ENCODE measurements around the gene HELZ2.

HELZ2 gene

DNA sequence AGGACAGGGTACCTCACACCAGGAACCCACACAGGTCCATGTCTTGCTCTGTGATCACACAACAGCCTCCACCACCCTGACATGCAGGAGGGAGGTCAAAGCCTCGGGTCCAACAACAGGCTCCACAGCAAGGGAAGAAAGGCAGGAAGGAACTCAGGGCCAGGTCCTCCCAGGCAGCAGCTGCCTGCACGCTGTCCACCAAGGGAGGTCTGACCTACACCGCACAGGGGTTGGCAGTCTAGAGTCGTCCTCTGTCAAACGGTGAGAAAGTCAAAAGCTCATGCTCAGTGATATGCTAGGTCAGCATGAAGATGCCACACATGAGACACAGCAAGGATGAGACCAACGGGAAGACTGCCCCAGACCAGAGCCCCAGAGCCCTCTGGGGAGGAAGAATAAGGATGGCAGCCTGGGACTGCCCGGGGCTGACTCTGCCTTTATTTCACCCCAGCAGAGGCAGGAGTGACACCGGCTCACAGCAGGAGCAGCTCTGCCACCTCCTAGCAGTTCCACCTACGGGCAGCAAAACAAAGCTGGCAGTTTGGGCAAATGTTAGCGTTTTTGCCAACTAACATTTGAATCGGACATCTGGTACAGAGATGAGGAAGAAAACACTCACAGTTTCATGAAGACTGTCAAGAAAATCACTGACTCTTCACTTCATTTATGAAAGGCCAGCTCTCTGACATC, 44.4 kb upstream of the HELZ2 start:
- TF ChIP-seq EZH2phosphoT487 (IDR thresholded peaks at IDR 0.05; ENCODE audit: borderline replicate concordance): no peak
- TF ChIP-seq, protein P1, sequence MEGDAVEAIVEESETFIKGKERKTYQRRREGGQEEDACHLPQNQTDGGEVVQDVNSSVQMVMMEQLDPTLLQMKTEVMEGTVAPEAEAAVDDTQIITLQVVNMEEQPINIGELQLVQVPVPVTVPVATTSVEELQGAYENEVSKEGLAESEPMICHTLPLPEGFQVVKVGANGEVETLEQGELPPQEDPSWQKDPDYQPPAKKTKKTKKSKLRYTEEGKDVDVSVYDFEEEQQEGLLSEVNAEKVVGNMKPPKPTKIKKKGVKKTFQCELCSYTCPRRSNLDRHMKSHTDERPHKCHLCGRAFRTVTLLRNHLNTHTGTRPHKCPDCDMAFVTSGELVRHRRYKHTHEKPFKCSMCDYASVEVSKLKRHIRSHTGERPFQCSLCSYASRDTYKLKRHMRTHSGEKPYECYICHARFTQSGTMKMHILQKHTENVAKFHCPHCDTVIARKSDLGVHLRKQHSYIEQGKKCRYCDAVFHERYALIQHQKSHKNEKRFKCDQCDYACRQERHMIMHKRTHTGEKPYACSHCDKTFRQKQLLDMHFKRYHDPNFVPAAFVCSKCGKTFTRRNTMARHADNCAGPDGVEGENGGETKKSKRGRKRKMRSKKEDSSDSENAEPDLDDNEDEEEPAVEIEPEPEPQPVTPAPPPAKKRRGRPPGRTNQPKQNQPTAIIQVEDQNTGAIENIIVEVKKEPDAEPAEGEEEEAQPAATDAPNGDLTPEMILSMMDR (conservative IDR thresholded peaks at IDR 0.05; ENCODE audit: low read length): no peak
- no peaks in the 10 kb centered on the region for H3K27me3 ChIP-seq (ENCODE audit: insufficient read depth, low read length, poor library complexity, severe bottlenecking)
- H3K9me3 ChIP-seq (ENCODE audit: insufficient read depth, low read depth, low read length): no peaks in the 10 kb centered on the region; the same call in 1 of the 2 replicates
- H3K9ac ChIP-seq (ENCODE audit: low read depth, low read length, poor library complexity, severe bottlenecking): no peak overlapping the region
- no peak overlapping the region for H3K4me2 ChIP-seq (ENCODE audit: low read depth, low read length, poor library complexity, severe bottlenecking)
- peaks cover 21% of the 10 kb centered on the region for H3K4me1 ChIP-seq (ENCODE audit: insufficient read depth, low read length, poor library complexity, severe bottlenecking)
- H3F3A ChIP-seq (ENCODE audit: low read depth): no peaks in the 10 kb centered on the region
- no peak overlapping the region for H3K4me3 ChIP-seq (ENCODE audit: low read length, poor library complexity, severe bottlenecking)
- no peaks in the 10 kb centered on the region for H3K9me2 ChIP-seq (replicated peaks; ENCODE audit: low read depth, low read length)
- H4K20me1 ChIP-seq (ENCODE audit: insufficient read depth, low read length, poor library complexity, severe bottlenecking): peaks cover 3% of the 10 kb centered on the region
- peaks cover 37% of the 10 kb centered on the region; the same call in 1 of the 2 replicates for H3K36me3 ChIP-seq (ENCODE audit: insufficient read depth, low read length)
- H3K79me2 ChIP-seq (ENCODE audit: insufficient read depth, low read length): peaks cover 48% of the 10 kb centered on the region
- no peak overlapping the region for H2AFZ ChIP-seq (ENCODE audit: low read length)

DNA sequence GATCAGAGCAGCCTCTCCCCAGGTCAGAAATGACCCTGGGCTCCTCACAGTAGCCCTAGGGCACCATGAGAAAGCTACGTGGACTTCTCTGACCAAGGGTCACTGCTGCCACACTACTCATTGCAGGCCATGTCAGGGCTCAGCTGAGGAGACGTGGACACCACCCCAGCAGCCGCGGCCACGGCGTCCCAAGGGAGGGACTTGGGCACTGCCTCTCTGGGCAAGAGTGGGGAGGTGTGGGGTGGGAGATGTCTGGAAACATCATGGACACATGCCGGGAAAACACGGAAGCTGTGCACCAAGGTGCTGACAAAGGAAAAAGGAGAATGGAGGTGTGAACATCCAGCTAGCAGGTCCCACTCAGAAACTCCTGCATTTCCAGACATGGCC, 43.8 kb upstream of the HELZ2 start:
- Histone ChIP-seq H3K9me2 (replicated peaks; ENCODE audit: low read depth, low read length) (no peaks in the 10 kb centered on the region), H2AFZ (ENCODE audit: low read length) (no peak overlapping the region), H4K20me1 (ENCODE audit: insufficient read depth, low read length, poor library complexity, severe bottlenecking) (peaks cover 3% of the 10 kb centered on the region), H3K4me2 (ENCODE audit: low read depth, low read length, poor library complexity, severe bottlenecking) (no peak overlapping the region), H3K4me3 (ENCODE audit: low read length, poor library complexity, severe bottlenecking) (no peak overlapping the region), H3K9me3 (ENCODE audit: insufficient read depth, low read depth, low read length) (no peaks in the 10 kb centered on the region; the same call in 1 of the 2 replicates), H3K4me1 (ENCODE audit: insufficient read depth, low read length, poor library complexity, severe bottlenecking) (peaks cover 16% of the 10 kb centered on the region), H3K27me3 (ENCODE audit: insufficient read depth, low read length, poor library complexity, severe bottlenecking) (no peaks in the 10 kb centered on the region), H3K79me2 (ENCODE audit: insufficient read depth, low read length) (peaks cover 42% of the 10 kb centered on the region), H3F3A (ENCODE audit: low read depth) (no peaks in the 10 kb centered on the region), H3K9ac (ENCODE audit: low read depth, low read length, poor library complexity, severe bottlenecking) (no peak overlapping the region), H3K36me3 (ENCODE audit: insufficient read depth, low read length) (peaks cover 37% of the 10 kb centered on the region; the same call in 1 of the 2 replicates)
- no peak for TF ChIP-seq EZH2phosphoT487 (IDR thresholded peaks at IDR 0.05; ENCODE audit: borderline replicate concordance)
- TF ChIP-seq, protein P1 (conservative IDR thresholded peaks at IDR 0.05; ENCODE audit: low read length): no peak

DNA sequence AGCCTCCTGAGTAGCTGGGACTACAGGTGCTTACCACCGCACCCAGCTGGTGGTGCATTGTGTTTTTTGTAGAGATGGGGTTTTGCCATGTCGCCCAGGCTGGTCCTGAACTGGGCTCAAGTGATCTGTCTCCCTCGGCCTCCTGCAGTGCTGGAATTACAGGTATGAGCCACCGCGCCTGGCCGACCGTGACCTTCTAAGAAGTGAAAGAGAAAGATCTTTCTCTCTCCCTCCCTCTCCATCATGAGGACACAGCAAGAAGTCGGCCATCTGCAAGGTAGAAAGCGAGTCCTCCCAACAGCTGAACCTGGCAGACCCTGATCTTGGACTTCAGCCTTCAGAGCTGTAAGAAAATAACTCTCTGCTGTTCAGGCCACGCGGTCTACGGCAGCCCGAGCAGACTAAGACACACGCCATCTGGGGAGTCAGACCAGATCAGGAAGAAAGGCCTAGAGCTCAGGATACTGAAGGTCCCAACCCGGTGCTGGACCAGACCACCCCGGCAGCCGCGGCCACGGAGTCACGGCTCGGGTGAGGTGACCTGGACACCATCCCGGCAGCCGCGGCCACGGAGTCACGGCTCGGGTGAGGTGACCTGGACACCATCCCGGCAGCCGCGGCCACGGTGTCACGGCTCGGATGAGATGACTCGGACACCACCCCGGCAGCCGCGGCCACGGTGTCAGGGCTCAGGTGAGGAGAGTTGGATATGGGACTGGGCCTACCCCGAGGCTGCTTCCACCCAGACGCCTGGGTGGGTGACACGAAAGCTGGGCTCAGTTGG, 43.2 kb upstream of the HELZ2 start:
- TF ChIP-seq, protein P1 (conservative IDR thresholded peaks at IDR 0.05; ENCODE audit: low read length): no peak
- TF ChIP-seq EZH2phosphoT487 (IDR thresholded peaks at IDR 0.05; ENCODE audit: borderline replicate concordance): no peak
- Histone ChIP-seq H3K4me1 (ENCODE audit: insufficient read depth, low read length, poor library complexity, severe bottlenecking) (peaks cover 12% of the 10 kb centered on the region), H3F3A (ENCODE audit: low read depth) (no peaks in the 10 kb centered on the region), H3K9me3 (ENCODE audit: insufficient read depth, low read depth, low read length) (no peaks in the 10 kb centered on the region; the same call in 1 of the 2 replicates), H3K79me2 (ENCODE audit: insufficient read depth, low read length) (peaks cover 36% of the 10 kb centered on the region), H3K4me2 (ENCODE audit: low read depth, low read length, poor library complexity, severe bottlenecking) (no peak overlapping the region), H3K9me2 (replicated peaks; ENCODE audit: low read depth, low read length) (no peaks in the 10 kb centered on the region), H3K4me3 (ENCODE audit: low read length, poor library complexity, severe bottlenecking) (no peak overlapping the region), H3K9ac (ENCODE audit: low read depth, low read length, poor library complexity, severe bottlenecking) (no peak overlapping the region), H3K36me3 (ENCODE audit: insufficient read depth, low read length) (peaks cover 37% of the 10 kb centered on the region; the same call in 1 of the 2 replicates), H4K20me1 (ENCODE audit: insufficient read depth, low read length, poor library complexity, severe bottlenecking) (peaks cover 3% of the 10 kb centered on the region), H2AFZ (ENCODE audit: low read length) (no peak overlapping the region), H3K27me3 (ENCODE audit: insufficient read depth, low read length, poor library complexity, severe bottlenecking) (no peaks in the 10 kb centered on the region)

All from Loucy (cell line).